ENCODE data around the gene SLC35F6. TPM values are rescaled to one million over a fixed set of nuclear protein-coding genes. Genes with fewer than 3 reads are reported as not detected.
"Not testable (repeated sequence)": the region's sequence is repeated elsewhere in the genome, so short reads cannot be mapped to it uniquely, and the experiment has no call there.

The SLC35F6 gene
- total RNA-seq, 1 experiment from 2014 or later = 110 TPM

GRCh38 chr2:26801796-26802195 lies 37.7 kb downstream of the SLC35F6 start:
- DNase-seq (ENCODE audit: low read depth, low spot score) = no peak
- in situ Hi-C loops (cut with HindIII; ENCODE audit: low pct_unique_long_range_greater_than_20kb, low sequenced_read_pairs) = no loop called here

DNA sequence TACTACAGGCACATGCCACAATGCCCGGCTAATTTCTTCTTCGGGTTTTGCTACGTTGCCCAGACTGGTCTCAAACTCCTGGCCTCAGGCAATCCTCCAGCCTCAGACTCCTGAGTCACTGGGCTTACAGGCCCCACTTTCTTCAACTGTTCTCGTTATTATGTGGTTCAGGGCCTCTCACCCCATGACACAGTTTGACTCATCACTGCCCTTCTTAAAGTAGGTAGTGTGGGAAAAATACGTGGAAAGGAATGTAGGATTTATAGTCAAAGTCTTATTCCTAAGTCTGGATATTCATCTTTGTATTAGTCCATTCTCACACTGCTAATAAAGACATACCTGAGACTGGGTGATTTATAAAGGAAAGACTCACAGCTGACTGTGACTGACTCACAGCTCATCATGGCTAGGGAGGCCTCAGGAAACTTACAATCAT lies 41.2 kb downstream of the SLC35F6 start:
- in situ Hi-C loops (cut with HindIII; ENCODE audit: low pct_unique_long_range_greater_than_20kb, low sequenced_read_pairs) = no loop called here
- peak; percentile 50 for DNase-seq (ENCODE audit: low read depth, low spot score)

GRCh38 chr2:26807788-26808460 lies 43.8 kb downstream of the SLC35F6 start:
- in situ Hi-C loops (cut with HindIII; ENCODE audit: low pct_unique_long_range_greater_than_20kb, low sequenced_read_pairs) = no loop called here
- DNase-seq (ENCODE audit: low read depth, low spot score) = peak; percentile 35

GRCh38 chr2:26809211-26809610 lies 45.1 kb downstream of the SLC35F6 start:
- DNase-seq (ENCODE audit: low read depth, low spot score) = no peak
- in situ Hi-C loops (cut with HindIII; ENCODE audit: low pct_unique_long_range_greater_than_20kb, low sequenced_read_pairs) = no loop called here

DNA sequence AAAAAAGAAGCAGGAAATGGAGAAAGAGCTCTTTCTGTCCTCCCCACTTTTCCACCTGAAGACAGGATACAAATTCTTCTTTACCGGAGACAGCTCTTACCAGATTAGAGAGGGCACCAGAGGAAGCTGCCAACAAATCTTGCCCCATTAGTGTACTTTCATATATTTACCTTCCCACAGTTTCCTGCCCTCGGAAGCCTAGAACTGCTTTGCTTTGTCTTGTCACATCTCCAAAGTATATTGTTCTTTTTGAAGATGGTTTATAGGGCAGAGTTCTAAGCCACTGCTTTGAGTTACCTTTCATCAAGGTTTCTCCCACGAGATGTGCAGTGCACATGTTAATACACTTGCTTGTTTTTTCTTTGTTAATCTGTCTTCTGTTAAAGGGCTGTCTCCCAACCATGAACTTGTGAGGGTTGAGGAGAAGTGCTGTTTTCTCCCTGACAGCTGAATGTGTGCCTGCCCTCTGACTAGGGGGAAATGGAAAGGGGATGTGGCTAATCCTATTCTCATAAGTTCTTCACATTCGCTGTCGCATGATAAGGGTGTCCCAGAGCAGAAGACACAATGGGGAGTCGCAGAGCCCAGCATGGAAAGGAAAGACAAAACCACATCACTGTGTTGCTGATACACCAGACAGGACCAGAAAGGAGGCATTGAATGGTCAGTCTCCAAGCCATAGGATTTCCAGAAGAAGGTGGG lies 45.9 kb downstream of the SLC35F6 start:
- DNase-seq (ENCODE audit: low read depth, low spot score) = no peak
- in situ Hi-C loops (cut with HindIII; ENCODE audit: low pct_unique_long_range_greater_than_20kb, low sequenced_read_pairs) = no loop called here

- in situ Hi-C loops (cut with HindIII; ENCODE audit: low pct_unique_long_range_greater_than_20kb, low sequenced_read_pairs) = no loop called here
- no peak for DNase-seq (ENCODE audit: low read depth, low spot score)
Measured at GRCh38 chr2:26811261-26811660, 47.2 kb downstream of the SLC35F6 start.

DNA sequence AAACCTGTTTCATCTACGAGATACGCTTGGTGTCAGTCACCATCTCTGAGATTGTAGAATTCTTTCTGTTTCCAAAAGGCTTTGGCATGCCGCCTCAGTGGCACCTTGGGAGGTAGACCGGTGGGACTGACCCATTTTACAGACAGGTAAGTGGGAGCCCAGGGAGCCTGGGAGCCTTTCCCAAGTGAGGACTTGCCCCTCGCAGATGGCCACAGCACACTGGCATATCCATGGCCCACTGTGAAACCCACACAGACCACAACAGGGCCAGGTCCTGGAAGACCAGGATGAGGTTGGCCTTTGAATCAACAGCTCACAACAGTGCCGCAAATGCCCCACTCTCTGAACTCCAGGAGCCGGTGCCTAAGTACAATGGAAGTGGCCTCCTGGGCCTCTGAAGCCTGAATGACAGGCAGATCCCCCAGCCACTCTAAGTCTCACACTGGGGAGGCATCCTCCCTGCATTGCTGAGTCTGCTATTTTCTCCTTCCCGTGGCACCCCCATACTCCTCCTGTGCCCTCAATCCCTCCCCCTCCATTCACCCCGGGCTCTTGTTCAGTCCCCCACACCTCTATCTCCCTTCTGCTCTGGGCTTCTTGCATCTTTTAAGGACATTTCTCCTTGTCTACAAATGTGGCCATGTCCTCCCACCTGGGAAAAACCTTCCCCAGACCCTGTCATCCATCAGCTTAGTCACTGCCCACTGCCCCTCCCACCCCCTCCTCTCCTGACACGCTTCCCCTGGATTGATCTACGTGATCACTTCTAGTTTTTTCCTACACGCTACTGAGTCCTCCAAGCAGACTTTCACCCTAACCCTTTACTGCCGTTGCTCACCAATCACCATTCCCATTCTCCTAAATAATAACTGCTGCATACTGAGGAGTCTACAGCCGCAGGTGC lies 48.0 kb downstream of the SLC35F6 start:
- DNase-seq (ENCODE audit: low read depth, low spot score) = no peak
- in situ Hi-C loops (cut with HindIII; ENCODE audit: low pct_unique_long_range_greater_than_20kb, low sequenced_read_pairs) = no loop called here

GRCh38 chr2:26812731-26813130 lies 48.6 kb downstream of the SLC35F6 start:
- DNase-seq (ENCODE audit: low read depth, low spot score) = no peak
- in situ Hi-C loops (cut with HindIII; ENCODE audit: low pct_unique_long_range_greater_than_20kb, low sequenced_read_pairs) = no loop called here

DNA sequence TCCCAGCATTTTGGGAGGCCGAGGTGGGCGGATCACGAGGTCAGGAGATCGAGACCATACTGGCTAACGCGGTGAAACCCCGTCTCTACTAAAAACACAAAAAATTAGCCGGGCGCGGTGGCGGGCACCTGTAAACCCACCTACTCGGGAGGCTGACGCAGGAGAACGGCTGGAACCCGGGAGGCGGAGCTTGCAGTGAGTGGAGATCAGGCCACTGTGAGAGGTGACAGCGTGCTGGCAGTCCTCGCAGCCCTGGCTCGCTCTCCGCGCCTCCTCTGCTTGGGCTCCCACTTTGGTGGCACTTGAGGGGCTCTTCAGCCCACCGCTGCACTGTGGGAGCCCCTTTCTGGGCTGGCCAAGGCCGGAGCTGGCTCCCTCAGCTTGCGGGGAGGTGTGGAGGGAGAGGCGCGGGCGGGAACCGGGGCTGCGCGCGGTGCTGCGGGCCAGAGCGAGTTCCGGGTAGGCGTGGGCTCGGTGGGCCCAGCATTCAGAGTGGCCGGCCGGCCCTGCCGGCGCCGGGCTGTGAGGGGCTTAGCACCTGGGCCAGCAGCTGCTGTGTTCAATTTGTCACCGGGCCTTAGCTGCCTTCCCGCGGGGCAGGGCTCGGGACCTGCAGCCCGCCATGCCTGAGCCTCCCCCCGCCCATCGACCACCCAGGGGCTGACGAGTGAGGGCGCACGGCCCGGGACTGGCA lies 50.1 kb downstream of the SLC35F6 start:
- DNase-seq (ENCODE audit: low read depth, low spot score); in situ Hi-C loops (cut with HindIII; ENCODE audit: low pct_unique_long_range_greater_than_20kb, low sequenced_read_pairs): not testable (repeated sequence)

DNA sequence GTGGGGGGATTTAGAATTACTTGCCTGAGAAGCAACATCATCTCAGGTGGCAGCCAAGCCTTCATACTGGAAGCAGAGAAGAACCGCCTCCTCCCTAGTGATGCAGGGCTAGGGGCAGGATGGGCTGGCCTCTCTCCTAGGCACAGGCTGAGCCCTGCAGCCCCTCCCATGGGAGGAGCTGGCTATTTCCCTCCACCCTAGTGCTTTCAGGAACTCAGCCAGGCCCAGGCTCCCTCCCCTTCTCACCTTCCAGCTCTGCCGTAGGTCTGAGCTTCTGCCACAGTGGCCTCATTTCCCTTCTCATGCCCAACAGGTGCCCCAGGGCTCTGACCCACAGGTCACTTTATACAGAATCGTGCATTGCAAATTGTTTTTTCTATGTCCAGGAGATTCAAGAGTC lies 52.8 kb downstream of the SLC35F6 start:
- in situ Hi-C loops (cut with HindIII; ENCODE audit: low pct_unique_long_range_greater_than_20kb, low sequenced_read_pairs) = no loop called here
- DNase-seq (ENCODE audit: low read depth, low spot score) = no peak

DNA sequence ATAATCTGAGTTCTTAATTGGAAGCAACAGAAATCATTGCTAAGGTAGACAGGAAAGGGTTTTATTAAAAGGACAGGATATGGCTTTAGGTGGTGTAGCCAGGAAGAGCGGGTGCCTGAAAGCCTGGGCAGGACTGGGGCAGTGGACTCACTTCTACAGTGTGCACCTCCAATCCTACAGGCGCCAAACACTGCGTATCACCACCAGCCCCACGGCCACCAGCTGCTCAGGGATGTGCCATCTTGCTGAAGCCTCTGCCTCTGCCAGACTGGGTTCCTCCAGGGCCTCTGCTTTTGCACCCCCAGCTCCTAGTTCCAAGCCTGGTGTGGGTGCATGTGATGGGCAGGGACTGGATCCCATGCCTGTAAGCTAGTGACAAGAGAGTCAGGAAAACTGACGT lies 54.2 kb downstream of the SLC35F6 start:
- in situ Hi-C loops (cut with HindIII; ENCODE audit: low pct_unique_long_range_greater_than_20kb, low sequenced_read_pairs) = no loop called here
- no peak for DNase-seq (ENCODE audit: low read depth, low spot score)

GRCh38 chr2:26818972-26819371 lies 54.9 kb downstream of the SLC35F6 start:
- in situ Hi-C loops (cut with HindIII; ENCODE audit: low pct_unique_long_range_greater_than_20kb, low sequenced_read_pairs) = no loop called here

DNA sequence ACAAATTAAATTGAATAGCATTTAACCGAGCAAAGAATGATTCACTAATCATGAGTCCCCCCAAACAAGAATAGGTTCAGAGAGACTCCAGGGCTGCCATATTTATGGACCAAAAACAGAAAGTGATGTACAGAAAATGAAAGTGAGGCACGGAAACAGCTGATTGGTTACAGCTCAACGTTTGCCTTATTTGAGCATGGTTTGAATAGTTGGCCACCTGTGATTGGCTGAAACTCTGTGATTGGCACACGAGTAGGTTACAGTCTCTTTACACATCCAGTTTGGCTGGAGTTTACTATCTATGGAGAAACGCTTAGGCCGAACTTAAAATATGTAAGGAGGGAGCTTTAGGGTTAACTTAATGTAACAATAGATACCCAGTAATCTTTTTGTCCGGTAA lies 56.8 kb downstream of the SLC35F6 start:
- DNase-seq (ENCODE audit: low read depth, low spot score) = peak; percentile 24
- in situ Hi-C loops (cut with HindIII; ENCODE audit: low pct_unique_long_range_greater_than_20kb, low sequenced_read_pairs) = no loop called here

More at GRCh38 chr2:26818972-26819371, 54.9 kb downstream of the SLC35F6 start:
- DNase-seq (ENCODE audit: low read depth, low spot score) = no peak

DNA sequence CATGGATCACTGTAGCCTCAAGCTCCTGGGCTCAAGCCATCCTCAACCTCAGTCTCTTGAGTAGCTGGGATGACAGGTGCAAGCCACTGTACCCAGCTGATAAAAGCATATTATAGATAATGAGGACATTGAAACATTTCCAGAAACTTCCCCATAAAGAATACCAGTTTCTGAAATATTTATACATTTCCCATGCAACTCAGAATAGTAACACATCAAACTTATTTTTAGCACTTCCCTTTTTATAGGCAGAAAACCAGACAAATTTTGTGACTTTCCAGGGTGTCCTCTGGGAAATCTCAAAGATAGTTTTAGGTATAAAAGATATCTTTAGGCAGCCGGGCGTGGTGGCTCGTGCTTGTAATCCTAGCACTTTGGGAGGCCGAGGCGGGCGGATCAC lies 58.8 kb downstream of the SLC35F6 start:
- no peak for DNase-seq (ENCODE audit: low read depth, low spot score)
- in situ Hi-C loops (cut with HindIII; ENCODE audit: low pct_unique_long_range_greater_than_20kb, low sequenced_read_pairs) = no loop called here

Measured in SK-MEL-5 (cell line).